WI38 (cell line): ENCODE results near the gene SMIM29.
"Not testable (repeated sequence)": the region's sequence is repeated elsewhere in the genome, so short reads cannot be mapped to it uniquely, and the experiment has no call there.

Experiments
- H3K4me3 ChIP-seq: 2 replicates; pipeline ENCODE4 v1.5.1; 2011; ENCODE audit warnings: low read depth, mild to moderate bottlenecking, control low read depth, low read length
- TF ChIP-seq, protein P1 (sequence below): IDR thresholded peaks from 2 replicates; pipeline ENCODE4 v1.5.1; 2012; ENCODE audit warnings: low read depth, mild to moderate bottlenecking, control low read depth, low read length

The SMIM29 gene

DNA sequence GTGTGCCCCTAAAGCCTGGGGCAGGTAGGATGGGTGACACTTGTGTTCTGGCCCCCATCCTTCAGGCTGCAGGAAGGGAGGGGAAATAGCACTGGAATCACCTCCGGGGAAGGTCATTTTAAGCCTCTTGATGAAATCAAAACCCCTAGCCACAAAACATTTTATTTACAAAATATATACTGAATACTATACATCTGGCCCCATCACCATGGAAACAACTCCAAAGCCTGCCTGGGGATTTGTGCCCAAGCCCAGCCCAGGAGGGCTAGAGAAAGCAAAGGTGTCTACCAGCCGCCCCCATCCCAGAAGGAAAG lies 2.6 kb downstream of the SMIM29 start:
- TF ChIP-seq, protein P1, sequence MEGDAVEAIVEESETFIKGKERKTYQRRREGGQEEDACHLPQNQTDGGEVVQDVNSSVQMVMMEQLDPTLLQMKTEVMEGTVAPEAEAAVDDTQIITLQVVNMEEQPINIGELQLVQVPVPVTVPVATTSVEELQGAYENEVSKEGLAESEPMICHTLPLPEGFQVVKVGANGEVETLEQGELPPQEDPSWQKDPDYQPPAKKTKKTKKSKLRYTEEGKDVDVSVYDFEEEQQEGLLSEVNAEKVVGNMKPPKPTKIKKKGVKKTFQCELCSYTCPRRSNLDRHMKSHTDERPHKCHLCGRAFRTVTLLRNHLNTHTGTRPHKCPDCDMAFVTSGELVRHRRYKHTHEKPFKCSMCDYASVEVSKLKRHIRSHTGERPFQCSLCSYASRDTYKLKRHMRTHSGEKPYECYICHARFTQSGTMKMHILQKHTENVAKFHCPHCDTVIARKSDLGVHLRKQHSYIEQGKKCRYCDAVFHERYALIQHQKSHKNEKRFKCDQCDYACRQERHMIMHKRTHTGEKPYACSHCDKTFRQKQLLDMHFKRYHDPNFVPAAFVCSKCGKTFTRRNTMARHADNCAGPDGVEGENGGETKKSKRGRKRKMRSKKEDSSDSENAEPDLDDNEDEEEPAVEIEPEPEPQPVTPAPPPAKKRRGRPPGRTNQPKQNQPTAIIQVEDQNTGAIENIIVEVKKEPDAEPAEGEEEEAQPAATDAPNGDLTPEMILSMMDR = no peak

DNA sequence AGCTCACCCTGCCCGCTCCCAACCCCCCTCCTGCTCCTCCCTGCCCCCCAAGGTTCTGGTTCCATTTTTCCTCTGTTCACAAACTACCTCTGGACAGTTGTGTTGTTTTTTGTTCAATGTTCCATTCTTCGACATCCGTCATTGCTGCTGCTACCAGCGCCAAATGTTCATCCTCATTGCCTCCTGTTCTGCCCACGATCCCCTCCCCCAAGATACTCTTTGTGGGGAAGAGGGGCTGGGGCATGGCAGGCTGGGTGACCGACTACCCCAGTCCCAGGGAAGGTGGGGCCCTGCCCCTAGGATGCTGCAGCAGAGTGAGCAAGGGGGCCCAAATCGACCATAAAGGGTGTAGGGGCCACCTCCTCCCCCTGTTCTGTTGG lies 3.1 kb downstream of the SMIM29 start:
- not testable (repeated sequence) for H3K4me3 ChIP-seq

More for the DNA sequence above, 2.6 kb downstream of the SMIM29 start:
- H3K4me3 ChIP-seq = no peak overlapping the region

DNA sequence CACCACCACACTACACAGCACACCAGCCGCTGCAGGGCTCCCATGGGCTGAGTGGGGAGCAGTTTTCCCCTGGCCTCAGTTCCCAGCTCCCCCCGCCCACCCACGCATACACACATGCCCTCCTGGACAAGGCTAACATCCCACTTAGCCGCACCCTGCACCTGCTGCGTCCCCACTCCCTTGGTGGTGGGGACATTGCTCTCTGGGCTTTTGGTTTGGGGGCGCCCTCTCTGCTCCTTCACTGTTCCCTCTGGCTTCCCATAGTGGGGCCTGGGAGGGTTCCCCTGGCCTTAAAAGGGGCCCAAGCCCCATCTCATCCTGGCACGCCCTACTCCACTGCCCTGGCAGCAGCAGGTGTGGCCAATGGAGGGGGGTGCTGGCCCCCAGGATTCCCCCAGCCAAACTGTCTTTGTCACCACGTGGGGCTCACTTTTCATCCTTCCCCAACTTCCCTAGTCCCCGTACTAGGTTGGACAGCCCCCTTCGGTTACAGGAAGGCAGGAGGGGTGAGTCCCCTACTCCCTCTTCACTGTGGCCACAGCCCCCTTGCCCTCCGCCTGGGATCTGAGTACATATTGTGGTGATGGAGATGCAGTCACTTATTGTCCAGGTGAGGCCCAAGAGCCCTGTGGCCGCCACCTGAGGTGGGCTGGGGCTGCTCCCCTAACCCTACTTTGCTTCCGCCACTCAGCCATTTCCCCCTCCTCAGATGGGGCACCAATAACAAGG lies 3.6 kb downstream of the SMIM29 start:
- not testable (repeated sequence) for H3K4me3 ChIP-seq

GRCh38 chr6:34243901-34244884 lies 4.6 kb downstream of the SMIM29 start:
- peak overlapping the region; percentile 27; the same call in 1 of the 2 replicates for H3K4me3 ChIP-seq
- TF ChIP-seq, protein P1 = 0 out of 2 replicates have a peak, but pooled peaks have one; percentile 41

- TF ChIP-seq, protein P1 = no peak
- no peak overlapping the region for H3K4me3 ChIP-seq
These were observed 5.6 kb downstream of the SMIM29 start for GRCh38 chr6:34243131-34243771.

- TF ChIP-seq, protein P1 = no peak
- H3K4me3 ChIP-seq = no peak overlapping the region
These were observed 6.3 kb downstream of the SMIM29 start for GRCh38 chr6:34242252-34243130.

GRCh38 chr6:34241351-34242215 lies 7.2 kb downstream of the SMIM29 start:
- TF ChIP-seq, protein P1 = no peak
- no peak overlapping the region for H3K4me3 ChIP-seq
